Prostate gland (tissue), 2 donors: Measurements from ENCODE around the gene RDX.

Source experiments
- POLR2A ChIP-seq: fragments of 450-650 bp; IDR thresholded peaks from one replicate; pipeline ENCODE4 v1.6.1; 2016; ENCODE audit warnings: antibody characterized with exemption, mild to moderate bottlenecking
- POLR2AphosphoS5 ChIP-seq: sonication (generic); formaldehyde crosslinking; IDR thresholded peaks from one replicate; pipeline ENCODE4 v1.6.1; 2017; ENCODE audit warnings: antibody characterized with exemption
- TF ChIP-seq, protein P1 (sequence below), 4 experiments: fragments of 200-600 bp in 2 of 4; fragments of 450-650 bp in 2 of 4; sonication (generic) in 2 of 4; IDR thresholded peaks; 1 replicate in 3 of 4; 2 replicates in 1 of 4; pipeline ENCODE4 v1.5.1; 2016 to 2019; ENCODE audit warnings: antibody characterized with exemption in 4 of 4, mild to moderate bottlenecking in 2 of 4, moderate library complexity in 2 of 4

DNA sequence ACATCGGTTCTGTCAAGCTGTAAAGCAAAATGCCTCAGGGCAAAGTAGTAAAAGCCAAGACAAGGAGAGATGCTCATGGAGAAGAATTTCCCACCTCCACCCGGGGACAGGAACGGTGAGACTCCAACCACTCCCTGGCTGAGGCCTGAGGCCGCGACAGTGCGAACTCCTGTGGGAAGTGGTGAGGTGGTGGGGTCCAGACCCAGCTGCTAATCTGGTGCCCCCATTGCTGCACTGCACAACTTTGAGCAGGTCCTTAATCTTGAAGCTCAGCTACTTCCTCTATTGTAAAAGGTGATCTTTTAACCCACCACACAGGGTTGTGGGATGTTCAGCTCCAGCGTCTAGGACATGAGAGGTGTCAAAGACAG is 119.3 kb downstream of the RDX start:
- TF ChIP-seq, protein P1, sequence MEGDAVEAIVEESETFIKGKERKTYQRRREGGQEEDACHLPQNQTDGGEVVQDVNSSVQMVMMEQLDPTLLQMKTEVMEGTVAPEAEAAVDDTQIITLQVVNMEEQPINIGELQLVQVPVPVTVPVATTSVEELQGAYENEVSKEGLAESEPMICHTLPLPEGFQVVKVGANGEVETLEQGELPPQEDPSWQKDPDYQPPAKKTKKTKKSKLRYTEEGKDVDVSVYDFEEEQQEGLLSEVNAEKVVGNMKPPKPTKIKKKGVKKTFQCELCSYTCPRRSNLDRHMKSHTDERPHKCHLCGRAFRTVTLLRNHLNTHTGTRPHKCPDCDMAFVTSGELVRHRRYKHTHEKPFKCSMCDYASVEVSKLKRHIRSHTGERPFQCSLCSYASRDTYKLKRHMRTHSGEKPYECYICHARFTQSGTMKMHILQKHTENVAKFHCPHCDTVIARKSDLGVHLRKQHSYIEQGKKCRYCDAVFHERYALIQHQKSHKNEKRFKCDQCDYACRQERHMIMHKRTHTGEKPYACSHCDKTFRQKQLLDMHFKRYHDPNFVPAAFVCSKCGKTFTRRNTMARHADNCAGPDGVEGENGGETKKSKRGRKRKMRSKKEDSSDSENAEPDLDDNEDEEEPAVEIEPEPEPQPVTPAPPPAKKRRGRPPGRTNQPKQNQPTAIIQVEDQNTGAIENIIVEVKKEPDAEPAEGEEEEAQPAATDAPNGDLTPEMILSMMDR (IDR thresholded peaks at IDR 0.05), result no peak
- TF ChIP-seq POLR2AphosphoS5 (no peak), POLR2A (no peak)
